Fibroblast of the conjunctiva (primary cell): ENCODE data around the gene TAOK3.
A peak's percentile ranks its signal among the peaks of the same experiment; 100 is the strongest.
"Not testable (repeated sequence)": the region's sequence is repeated elsewhere in the genome, so short reads cannot be mapped to it uniquely, and the experiment has no call there.

Experiments
- DNase-seq: peaks from one replicate; pipeline ENCODE4 v3.0.0-alpha.2; 2010; ENCODE audit warnings: low read depth

TAOK3 gene

DNA sequence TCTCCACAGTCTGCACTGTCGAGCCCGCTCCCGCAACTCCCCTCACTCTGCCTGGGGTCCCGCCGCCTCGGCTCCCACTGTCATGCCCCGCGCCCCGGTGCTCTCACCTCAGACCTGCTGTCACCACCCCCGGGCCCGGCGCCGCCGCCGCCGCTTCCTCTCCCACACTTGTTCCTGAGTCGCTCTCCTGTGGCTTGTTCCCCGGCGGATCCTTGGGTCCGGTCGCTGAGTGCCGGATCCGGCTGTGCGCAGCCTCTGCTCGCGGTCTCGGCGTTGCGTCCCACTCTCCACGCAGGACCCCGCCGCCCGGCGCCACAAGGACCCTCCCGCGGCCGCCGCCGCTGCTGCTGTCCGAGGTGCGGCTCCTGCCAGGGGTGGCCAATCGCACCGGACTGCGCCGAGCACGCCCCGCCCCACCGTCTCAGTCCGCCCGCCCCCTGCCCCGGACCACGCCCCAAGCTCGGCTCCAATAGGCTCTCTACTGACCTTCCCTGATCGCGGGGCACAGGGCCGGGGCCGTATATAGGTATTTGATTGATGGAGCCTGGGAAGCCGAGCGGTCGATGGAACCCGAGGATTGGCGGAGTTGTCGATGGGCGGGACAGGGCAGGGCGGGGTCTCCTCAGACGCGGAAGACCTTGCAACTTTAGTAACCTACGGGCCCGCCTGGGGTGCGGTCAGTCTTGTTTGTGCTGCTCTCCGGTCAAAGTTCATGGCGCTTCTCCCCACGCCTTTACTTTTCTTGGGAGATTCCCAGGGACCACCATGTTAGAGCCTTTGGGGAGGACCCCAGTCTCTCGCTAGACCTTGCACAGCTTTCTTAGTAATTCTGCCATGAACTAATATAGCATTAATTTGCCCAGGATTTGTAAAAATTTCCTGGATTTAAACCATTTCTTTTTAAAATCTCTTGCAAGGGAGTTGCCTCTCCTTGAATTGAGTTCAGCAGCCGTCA is at the start of gene TAOK3:
TSS of gene TAOK3 (minus strand) at position 367 of the 955 bp plus-strand sequence. CDS start 117,340 bp downstream, outside the sequence.
- DNase-seq = peak; percentile 97

DNA sequence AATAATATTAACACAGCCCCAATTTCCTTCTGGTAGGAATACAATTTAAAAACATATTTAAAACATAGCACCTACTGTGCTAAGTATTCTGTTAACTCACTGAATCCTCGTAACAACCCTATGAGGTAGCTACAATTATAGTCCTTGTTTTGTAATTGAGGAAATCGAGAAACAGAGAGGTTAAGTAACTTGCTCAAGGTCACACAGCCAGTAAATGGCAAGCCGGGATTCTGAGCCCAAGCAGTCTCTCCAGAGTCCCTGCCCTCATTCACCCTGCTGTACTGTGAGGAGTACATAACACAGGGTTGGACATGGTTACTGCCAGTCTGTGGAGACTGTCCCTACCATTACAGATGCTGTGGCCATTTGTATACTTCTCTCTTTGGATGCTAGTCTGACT is 48.0 kb upstream of the TAOK3 start:
- DNase-seq = no peak

DNA sequence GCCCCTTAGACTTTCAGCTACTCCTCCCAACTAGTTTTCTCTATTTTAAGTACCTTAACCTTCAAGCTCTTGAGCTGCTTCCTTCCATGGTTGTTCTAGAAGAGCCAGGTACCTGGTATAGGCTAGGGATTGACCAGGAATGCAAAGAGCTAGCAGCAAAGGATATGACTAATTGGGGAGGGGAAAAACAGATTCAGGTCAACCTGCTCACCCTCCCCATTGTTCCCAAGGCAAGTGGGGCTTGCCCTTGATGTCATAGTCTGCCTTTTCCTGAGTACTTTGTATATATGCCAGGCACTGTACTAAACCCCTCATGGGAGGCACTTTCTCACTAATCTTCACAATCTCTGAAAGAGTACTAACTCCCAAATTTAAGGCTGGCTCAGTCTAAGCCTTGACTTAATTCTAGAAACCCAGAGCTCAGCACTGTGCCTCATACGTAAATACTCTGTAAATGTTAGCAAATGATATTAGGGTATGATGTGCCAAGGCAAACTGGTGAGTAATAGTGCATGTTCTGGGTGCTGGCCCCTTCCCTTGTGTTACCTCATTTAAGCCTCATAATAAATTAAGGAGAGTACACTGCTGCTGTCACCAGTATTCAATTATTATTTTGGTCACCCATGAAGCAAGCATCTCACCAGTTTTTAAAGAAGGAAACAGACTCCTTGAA is 45.8 kb upstream of the TAOK3 start:
- no peak for DNase-seq

DNA sequence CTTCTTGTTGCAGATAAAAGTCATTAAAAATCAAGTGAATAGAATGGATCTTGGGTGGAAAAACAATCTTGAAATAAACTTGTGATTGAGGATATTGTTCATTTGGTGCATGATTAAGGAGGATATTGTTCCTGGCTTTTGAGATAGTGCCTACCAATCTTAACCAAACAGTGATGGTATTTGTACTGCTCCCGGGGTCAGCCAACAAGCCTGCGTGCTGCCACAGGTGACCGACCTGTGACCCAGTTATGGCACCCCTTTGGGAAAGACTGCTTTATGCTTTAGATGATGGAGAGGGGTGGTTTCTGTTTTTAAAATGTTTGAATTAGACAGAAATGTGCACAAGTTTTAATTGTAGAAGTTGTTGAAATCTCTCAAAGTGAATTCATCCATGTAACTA is 45.2 kb upstream of the TAOK3 start:
- no peak for DNase-seq

DNA sequence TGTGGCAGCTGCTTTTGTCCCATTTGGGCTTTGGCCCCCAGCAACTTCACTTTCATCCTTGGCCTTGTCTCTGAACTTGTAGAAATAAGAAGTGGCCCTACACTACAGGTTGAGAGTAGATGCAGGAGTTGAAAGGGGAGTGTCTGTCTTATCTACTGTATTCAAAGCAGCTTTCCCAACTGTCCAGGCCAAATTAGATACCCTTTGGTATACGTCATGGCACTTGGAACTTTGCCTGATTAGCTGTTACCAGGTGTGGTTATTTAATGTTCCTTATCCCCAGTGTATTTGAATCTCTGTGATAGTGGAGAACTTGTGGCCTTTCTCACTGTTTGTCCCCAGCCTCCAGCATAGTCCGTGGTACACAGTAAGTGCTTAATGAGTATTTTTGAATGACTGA is 37.1 kb upstream of the TAOK3 start:
- no peak for DNase-seq

DNA sequence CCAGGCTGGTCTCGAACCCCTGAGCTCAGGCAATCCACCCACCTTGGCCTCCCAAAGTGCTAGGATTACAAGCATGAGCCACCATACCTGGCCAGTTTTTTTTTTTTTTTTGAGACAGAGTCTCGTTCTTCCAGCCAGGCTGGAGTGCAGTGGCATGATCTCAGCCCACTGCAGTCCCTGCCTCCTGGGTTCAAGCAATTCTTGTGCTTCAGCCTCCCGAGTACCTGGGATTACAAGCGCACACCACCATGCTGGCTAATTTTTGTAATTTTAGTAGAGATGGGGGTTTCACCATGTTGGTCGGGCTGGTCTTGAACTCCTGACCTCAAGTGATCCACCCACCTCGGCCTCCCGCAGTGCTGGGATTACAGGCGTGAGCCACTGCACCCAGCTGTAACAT is 35.5 kb upstream of the TAOK3 start:
- DNase-seq = not testable (repeated sequence)

DNA sequence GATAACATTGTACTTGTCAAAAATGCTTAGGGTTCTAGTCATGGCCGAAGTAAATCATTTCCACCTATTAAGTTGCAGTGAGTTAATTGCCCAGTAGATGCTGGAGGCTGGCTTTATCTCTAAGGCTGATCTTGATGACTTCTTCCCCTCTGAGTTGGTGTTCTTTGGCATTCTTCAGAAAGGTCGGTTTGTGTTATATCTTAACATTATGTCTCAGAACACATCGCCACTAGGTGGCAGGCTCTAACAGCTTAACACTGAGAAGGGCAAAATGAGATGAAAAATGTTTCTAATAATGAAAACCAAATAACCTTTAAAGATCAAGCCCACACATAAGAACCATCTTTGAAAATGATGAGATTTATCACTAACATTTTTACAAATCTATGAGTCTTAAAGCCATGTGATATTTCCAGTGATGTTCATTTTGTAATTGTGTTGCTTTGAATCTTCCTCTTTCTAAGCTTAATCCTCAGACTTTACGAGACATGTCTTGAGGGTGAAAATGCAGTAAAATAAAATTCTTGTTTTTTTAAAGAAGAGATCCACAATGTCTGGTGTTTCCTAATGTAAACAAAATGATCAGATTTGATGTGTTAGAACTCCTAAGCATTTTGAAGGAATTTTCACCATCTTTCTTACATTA is 32.3 kb upstream of the TAOK3 start:
- peak; percentile 41 for DNase-seq

DNA sequence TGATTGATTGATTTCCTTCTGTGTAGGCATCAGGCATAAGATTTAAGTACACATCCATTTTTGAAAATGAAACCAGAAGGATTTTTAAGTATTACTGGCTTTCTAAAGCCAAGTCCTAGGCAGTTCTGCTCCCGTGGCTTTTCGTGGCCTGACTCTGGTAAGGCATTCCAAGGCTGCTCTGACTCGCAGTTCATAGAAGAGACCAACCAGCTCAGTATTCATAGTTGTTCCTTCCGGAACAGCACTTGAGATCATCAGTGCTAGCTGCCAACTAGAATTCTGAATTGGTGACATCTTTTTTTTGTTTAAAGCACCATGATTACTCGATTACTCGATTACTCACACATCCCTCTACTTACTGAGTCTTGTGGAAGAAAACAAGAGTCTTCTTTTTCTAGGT is 29.5 kb upstream of the TAOK3 start:
- peak; percentile 32 for DNase-seq

DNA sequence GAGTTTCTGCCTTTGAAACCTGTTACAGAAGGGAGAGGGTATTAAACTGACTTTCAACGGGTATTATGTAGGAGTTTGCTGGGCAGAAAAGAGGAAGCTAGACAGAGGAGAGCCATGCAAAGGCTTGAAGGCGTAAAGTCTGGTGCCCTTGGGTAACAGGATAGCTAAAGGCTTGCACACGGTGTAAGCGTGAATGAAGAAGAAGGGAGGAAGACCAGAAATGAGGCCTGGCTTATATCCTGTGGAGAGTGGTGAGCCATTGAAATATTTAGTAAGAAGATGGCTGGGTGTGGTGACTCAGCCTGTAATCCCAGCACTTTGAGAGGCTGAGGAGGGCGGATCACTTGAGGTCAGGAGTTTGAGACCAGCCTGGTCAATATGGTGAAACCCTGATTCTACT is 26.2 kb upstream of the TAOK3 start:
- no peak for DNase-seq

DNA sequence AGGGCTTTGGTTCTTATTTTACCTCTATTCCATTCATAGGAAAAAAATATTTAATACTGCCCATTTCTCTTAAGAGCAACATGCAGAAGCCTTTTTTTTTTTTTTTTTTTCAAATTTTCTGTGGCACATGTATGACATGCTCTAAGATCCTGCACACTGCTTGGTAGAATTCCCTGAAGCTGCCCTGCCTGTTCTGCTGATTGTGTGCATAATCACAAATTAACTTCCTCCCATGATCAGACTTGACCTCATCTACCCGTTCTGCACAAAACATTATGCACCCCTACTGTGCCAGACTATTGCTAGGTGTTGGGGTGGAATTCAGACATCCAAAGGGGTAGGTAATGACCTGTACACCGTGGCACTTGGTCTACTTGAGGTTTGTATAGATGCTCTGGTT is 25.8 kb upstream of the TAOK3 start:
- DNase-seq = no peak

DNA sequence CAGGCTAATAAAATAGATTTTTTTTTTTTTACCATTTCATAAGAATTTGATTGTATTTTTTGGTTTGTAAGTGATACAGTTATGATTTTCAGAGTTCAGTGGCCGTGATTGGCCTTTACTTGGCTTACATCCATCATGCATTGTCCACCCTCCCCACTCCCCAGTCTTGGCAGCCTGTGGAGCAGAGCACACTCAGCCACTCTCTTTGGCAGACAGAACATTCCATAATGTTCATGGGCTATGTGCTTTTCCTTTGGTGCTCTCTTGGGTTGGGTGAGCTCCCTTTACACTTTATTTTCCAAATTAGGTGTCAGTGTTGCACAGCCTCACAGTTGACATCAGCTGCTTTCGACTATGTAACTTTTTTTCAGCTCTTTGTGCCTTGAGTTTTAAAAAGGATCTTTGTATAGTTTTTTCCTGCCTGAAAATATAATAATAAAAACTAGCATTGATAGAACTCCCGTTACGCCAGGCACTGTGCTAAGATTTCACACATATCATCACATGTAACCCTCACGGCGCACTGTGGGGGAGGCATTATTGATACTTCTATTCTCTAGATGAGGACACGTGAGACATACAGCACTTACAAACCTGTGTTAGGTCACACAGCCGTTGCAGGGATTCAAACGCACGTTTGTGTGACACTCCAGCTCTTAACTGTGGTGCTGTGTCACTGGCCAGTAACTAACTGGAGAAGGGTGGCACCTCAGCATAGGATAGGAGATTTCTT is 25.2 kb upstream of the TAOK3 start:
- no peak for DNase-seq

DNA sequence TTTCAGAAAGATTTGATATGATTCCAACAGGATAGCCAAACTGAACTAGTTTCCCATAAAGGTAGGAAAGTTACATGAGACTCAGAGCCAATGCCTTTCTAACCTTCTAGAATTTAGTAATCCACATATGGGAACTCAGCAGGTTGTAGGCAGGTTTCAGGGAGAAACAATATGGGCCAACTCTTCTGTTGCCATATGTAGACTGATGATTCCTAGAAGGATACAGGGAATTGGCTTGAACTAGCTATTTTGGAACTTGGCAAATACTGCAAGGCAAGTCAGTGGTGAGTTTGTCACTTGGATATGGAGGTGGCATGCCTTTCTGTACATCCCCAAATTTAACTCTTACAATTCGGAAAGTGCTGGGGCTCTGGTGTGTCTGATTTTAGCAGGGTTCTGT is 19.1 kb upstream of the TAOK3 start:
- no peak for DNase-seq

DNA sequence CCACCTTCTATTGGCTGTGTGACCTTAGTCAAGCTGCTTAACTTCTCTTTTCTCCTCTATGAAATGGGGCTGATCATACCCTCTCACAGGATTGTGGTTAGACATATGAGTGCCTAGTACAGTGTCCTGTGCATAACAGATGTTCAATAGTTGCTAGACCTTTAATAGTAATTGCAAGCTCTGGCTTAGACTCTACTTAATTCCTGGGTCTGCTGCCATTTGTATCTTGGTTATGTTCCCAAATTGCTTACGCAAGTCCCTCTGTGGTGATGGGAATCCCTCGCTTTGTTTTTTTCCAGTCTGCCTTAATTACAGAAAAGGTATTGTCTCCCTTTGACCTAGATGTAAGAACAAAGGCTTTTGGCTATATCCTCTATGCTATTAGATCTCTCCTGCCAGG is 18.7 kb upstream of the TAOK3 start:
- DNase-seq = no peak

DNA sequence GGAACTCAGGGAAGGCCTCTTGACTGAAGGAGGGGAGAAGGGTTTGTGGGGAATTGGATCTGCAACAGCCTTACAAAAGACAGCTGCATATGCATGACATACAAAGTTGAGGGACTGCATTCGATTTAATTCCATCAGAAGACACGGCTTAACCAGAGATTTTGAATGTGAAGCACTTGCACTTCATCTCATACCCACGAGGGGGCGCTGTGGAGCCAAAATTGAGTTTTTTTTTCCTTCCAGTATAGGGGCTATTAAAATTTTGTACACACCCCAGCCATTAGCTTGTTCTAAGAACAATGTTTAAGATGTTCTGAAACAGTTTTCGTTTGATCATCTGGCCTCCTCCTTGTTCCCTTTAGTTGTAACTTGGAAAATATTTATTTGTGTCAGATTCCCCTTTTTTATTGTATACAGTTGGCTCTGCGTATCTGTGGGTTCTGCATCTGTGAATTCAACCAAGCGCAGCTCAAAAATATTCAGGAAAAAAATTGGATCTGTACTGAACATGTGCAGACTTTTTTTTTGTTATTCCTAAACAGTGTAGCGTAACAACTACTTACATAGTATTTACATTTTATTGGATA is 5.3 kb upstream of the TAOK3 start:
- peak; percentile 30 for DNase-seq

DNA sequence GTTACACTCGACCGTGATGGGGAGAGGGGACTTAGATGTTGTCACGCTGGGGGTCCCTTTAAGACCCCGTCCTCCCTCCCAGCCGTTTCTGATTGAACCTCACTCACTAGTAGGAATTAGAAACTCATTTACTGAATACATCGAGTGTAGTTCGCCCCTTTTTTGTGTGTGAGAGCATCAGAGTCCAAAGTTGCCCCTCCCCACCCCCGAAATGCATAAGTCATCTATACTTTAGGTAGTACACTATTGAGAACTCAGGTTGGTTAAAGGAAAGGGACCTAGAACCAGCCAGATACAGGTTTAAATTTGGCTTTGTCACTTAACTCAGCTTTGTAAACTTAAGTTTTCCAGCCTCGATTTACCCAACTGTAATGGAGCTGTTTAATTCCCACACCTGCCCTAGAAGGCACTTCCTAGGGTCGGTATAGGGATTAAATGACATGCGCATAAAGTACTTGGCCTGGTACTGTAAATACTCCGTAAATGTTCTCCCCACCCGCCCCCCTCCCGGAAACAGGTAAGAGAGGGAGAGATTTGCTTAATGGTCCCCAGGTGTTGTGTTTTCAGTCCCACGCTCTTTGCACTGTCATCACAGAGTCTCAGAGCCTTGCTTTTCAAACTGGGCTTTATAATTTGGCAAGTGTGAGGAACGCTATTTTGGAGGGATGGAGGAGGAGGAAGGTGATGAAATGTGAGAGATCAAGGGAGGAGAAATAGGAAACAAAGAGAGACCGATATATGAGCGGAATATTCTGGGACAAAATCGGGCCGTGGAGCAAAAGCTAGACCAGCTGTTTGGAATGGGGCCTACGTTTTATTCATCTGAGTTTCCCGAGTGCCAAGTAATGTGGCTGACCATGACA is 4.5 kb upstream of the TAOK3 start:
- no peak for DNase-seq

DNA sequence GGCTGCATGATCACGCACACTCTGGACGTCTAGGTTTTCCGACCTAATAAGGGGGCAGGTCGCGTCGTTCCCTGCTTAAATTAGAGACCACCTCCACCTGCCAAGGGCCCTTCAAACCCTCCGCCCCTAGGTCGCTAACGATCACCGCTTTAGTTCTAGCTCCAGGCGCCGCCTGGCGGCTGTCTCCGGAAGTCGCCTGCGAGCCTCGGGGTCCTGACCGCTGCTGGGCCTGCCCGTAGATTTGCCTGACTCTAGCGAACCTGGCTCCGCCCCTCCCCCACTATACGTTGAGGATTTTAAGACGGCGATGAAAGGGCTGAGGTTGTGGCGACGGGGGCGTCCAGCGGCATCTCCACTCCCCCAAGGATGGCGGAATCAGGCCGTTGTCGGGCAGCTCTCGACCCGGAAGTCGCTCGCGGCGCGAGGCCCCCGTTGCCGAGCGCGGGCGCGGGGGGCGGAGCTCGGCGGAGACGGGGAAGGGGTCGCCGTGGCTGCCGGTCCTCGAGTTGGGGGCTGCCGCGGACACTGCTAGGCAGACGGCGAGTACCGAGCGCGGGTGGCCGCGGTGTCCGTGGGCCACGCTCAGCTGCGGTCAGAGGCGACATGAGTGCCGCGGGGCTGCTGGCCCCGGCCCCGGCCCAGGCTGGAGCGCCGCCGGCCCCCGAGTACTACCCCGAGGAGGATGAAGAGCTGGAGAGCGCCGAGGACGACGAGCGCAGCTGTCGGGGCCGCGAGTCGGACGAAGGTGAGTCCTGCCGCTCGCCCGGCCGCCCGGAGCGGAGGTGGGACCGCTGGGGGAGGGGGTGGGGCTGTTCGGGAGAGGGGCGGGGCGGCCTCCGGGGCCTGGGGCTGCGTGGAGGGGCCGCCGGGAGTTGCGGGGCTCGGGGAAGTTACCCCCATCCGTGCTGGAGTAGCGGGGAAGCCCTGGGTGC is 3.6 kb upstream of the TAOK3 start, which contains the start of gene SUDS3:
TSS of gene SUDS3 (plus strand) at position 467 of the 932 bp plus-strand sequence. CDS start at position 604, 137 bp downstream.
- peak; percentile 57 for DNase-seq

DNA sequence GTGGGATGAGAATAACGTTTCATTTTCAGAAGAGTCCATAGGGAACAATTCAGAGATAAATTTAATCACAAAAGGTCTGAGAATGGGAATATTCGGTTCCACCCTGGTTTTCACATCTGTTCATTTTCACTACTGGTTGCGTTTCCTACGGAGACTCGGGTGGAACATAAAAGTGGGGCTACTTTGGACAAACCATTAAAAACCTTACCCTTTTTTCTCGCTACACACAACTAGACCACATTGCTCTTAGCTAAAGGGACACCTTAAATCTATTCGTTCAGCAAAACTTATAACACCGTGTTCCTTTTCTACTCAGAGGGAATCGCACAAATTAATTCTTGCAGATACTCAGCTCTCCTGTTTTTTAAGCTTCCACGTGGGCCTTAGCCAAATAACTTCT is 2.6 kb upstream of the TAOK3 start:
- DNase-seq = no peak

DNA sequence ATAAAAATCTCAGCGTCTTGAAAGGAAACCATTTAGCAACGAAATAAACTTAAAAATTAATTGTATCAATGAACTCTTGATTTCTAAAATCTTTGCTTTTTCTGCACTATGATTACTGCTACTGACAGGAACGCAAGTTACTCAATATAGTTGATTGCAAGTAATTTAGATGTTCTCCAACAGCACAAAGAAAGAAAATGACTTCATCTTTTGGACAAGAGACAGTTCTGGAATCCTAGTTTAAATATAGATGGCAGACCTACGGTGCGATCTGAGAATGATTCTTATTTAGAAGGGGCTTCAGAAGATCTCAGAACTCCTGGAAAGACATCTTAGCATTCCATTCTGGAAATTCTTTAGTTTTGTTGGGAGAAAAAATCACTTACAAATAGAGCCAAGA is 2.2 kb upstream of the TAOK3 start:
- peak; percentile 13 for DNase-seq

DNA sequence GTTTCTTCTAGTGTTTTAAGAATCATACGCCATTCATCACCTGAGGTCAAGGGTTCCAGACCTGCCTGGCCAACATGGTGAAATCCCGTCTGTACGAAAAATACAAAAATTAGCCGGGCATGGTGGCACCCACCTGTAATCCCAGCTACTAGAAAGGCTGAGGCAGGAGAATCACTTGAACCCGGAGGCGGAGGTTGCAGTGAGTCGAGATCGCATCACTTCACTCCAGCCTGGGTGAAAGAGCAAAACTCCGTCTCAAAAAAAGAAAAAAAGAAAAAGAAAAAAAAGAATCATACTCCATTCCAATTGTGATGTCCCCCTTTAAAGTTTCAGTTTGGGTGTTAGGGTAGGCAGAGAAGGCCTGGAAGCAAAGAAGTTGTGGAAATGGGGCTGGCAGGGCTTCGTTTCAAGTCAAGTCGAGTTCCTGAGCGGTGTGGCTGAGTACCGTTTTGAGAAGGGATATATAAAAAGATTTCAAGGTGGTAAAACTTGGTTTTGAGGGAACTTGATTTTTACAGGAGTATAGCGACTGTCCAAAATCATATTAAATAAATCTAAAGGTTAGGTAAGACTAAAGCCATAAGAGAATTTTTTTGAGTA is 1.5 kb upstream of the TAOK3 start:
- DNase-seq = no peak
